Measurements from ENCODE around the gene SLF2. TPM values are rescaled to one million over a fixed set of nuclear protein-coding genes. Genes with fewer than 3 reads are reported as not detected.

Gene SLF2
- total and polyA plus RNA-seq, 4 donors: 34.1 to 64.2 (median 41.9) TPM

DNA sequence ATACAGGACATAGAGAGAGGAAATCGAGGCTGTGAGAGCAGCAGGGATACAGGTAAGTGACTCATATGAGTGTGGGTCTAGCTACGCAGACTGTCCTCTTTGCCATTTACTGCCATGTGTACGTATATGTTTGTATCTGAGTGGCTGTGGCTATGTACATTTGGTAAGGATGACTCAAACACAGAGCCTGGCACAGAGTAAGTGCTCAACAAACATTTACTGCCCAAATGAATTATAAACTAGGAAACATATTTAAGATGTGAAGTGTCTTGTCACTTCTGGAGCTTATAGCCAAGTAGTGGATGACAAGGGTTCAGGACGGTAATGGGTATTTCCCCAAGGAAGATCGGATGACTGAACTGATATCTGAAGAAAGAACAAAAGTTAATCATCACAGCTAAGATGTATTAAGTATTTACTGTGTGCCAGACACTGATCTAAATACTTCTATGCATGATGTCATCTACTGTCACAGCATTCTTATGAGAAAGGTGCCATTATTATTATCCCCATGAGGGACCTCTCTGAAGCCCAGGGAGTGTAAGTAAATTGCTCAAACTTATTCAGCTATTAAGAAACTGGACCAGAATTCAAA lies 68.5 kb downstream of the SLF2 start:
- 100% methylated on average over 2 of the region's 5 CpGs for WGBS (ENCODE audit: insufficient coverage)
- H3K27me3 ChIP-seq (ENCODE audit: control insufficient read depth, insufficient read depth, low read length): no peaks in the 10 kb centered on the region
- no peaks in the 10 kb centered on the region for H3K9me3 ChIP-seq (ENCODE audit: control insufficient read depth, insufficient read depth, low read length)
- peaks cover 4% of the 10 kb centered on the region for H3K4me1 ChIP-seq (ENCODE audit: control insufficient read depth, insufficient read depth, low read length)
- H3K27ac ChIP-seq (ENCODE audit: low read depth, low read length): no peak overlapping the region
- no peak overlapping the region for H3K4me3 ChIP-seq (ENCODE audit: low read depth, low read length)
- no peak for DNase-seq (ENCODE audit: low read depth in 4 of 6, low spot score in 6 of 6)
- H3K36me3 ChIP-seq (ENCODE audit: control insufficient read depth, insufficient read depth, low read length): peaks cover 79% of the 10 kb centered on the region

DNA sequence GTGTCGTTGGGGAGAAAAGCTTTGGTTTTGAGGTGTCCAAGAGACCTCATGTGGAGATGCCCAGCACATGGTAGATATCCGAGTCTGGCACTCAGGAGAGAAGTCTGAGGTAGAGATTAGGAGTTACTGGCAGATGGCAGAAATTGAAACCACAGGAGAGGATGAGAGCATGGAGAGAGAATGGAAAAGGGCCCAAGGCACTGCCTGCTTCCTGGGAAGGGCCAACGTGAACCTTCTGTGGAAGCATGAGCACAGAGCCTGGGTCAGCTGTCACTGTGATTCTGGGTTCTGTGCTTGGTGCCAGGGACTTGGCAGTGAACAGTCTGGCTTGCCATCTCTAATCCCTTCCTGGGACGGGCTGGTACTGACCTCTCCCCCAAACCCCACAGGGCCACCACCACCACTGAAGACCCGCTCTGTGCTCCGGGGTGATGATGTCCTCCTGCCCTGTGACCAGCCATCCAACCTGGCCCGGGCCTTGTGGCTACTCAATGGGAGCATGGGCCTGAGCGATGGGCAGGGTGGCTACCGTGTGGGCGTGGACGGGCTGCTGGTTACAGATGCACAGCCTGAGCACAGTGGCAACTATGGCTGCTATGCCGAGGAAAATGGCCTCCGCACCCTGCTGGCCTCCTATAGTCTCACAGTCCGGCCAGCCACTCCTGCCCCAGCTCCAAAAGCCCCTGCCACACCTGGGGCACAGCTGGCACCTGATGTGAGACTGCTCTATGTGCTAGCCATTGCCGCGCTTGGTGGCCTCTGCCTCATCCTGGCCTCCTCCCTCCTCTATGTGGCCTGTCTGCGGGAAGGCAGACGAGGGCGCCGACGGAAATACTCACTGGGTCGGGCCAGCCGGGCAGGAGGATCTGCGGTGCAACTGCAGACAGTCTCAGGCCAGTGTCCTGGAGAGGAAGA lies 70.4 kb downstream of the SLF2 start:
- no peak overlapping the region for H3K4me3 ChIP-seq (ENCODE audit: low read depth, low read length)
- H3K36me3 ChIP-seq (ENCODE audit: control insufficient read depth, insufficient read depth, low read length): peaks cover 78% of the 10 kb centered on the region
- no peaks in the 10 kb centered on the region for H3K9me3 ChIP-seq (ENCODE audit: control insufficient read depth, insufficient read depth, low read length)
- no peak overlapping the region for H3K27ac ChIP-seq (ENCODE audit: low read depth, low read length)
- 93% methylated on average over 14 of the region's 24 CpGs for WGBS (ENCODE audit: insufficient coverage)
- no peaks in the 10 kb centered on the region for H3K27me3 ChIP-seq (ENCODE audit: control insufficient read depth, insufficient read depth, low read length)
- no peak for DNase-seq (ENCODE audit: low read depth in 4 of 6, low spot score in 6 of 6)
- peaks cover 21% of the 10 kb centered on the region for H3K4me1 ChIP-seq (ENCODE audit: control insufficient read depth, insufficient read depth, low read length)

DNA sequence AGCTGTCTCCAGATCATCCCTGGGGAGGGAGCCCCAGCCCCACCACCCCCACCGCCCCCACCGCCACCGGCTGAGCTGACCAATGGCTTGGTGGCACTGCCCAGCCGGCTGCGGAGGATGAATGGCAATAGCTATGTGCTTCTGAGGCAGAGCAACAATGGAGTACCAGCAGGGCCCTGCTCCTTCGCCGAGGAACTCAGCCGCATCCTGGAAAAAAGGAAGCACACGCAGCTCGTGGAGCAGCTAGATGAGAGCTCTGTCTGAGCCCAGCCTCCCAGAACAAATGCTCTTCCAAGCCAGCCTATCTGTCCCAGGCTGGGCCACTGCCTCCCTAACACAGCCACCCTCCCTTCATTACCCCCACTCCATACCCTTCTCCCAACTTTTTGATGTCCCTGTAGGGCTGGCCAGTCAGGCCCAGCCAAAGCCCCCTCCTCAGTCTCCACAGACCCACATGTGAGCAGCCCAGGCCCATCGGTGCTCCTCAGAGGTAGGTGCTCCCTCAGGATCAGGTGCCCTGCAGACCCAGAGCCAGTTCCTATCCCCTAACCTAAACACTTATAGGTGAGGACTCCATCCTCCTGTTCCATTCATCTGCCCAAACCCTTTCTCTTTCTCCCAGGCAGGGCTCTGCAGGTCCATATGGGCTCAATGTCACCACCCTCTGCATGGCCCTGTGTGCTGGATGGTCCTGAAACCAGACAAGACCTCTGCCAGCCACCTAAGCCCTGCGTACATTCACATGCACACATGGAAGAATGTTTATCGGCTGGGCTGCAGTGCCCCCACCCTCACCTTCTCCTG lies 71.3 kb downstream of the SLF2 start:
- H3K36me3 ChIP-seq (ENCODE audit: control insufficient read depth, insufficient read depth, low read length): peaks cover 74% of the 10 kb centered on the region
- no peak overlapping the region for H3K4me3 ChIP-seq (ENCODE audit: low read depth, low read length)
- no peak for DNase-seq (ENCODE audit: low read depth in 4 of 6, low spot score in 6 of 6)

DNA sequence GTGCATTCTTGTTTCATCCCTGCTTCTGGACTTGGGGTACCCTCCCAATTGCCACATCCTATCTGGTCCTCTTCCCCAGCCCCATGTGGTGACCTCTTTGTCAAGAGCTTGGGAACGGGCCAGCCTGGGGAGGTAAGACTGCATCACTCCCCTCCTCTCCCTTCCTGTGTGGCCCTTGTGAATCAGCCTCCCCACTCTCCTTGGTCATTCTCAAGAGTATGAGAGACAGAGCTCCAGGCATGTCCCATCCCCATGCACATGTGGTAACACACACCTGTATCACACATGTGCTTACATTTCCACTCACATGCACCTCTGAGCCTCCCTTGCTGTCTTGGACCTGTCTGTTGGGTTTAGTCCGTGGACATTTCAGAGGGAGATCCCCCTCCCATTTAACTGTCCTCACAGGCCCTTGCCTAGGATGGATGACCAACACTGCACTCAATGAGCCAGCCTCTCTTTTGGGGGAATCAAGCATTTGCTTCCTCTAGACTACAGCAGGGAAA lies 72.0 kb downstream of the SLF2 start:
- H3K4me1 ChIP-seq (ENCODE audit: control insufficient read depth, insufficient read depth, low read length): peaks cover 30% of the 10 kb centered on the region
- H3K27ac ChIP-seq (ENCODE audit: low read depth, low read length): no peak overlapping the region
- no peaks in the 10 kb centered on the region for H3K27me3 ChIP-seq (ENCODE audit: control insufficient read depth, insufficient read depth, low read length)
- no peak overlapping the region for H3K4me3 ChIP-seq (ENCODE audit: low read depth, low read length)
- no peak for DNase-seq (ENCODE audit: low read depth in 4 of 6, low spot score in 6 of 6)
- 96% methylated on average over 2 of the region's 2 CpGs for WGBS (ENCODE audit: insufficient coverage)
- H3K9me3 ChIP-seq (ENCODE audit: control insufficient read depth, insufficient read depth, low read length): no peaks in the 10 kb centered on the region
- H3K36me3 ChIP-seq (ENCODE audit: control insufficient read depth, insufficient read depth, low read length): peaks cover 74% of the 10 kb centered on the region

More for the DNA sequence above, 71.3 kb downstream of the SLF2 start:
- Histone ChIP-seq H3K27ac (ENCODE audit: low read depth, low read length) (no peak overlapping the region), H3K4me1 (ENCODE audit: control insufficient read depth, insufficient read depth, low read length) (peaks cover 30% of the 10 kb centered on the region), H3K27me3 (ENCODE audit: control insufficient read depth, insufficient read depth, low read length) (no peaks in the 10 kb centered on the region), H3K9me3 (ENCODE audit: control insufficient read depth, insufficient read depth, low read length) (no peaks in the 10 kb centered on the region)
- WGBS (ENCODE audit: insufficient coverage): 83% methylated on average over 11 of the region's 13 CpGs

DNA sequence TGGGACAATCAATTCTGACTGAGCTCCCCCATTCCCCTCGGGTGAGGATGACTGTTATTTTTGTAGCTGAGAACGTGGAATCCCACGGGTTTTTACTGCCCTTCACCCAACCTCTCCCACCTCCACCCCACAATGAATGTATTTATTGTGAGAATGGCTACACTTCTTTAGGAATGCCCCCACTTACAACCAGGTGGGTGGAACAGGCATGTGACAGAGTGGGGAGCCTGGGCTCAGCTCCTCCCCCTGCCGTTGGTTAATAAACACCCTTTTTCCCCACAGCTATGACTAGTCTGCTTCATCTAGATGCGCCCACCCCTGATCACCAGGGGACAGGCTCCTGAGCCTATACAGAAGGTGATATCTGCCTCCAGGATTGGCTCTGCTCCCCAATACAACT lies 72.6 kb downstream of the SLF2 start:
- WGBS (ENCODE audit: insufficient coverage): 100% methylated on average over 1 of the region's 5 CpGs
- DNase-seq (ENCODE audit: low read depth in 4 of 6, low spot score in 6 of 6): no peak

DNA sequence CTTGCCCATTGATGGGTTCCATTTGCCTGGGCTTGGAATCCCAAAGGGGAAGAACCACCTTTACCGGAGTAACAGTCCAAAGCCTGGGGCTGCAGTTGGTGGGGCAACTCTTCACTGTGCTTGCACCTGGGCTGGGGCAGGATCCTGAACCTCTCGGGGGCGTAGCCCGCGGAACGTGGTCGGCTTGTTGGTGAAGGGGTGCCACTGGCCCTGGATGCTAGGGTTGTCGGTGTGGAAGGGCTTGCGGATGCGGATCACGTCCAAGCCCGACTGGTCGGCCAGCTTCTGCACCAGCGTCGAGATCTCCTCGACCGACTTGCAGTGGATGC lies 73.8 kb downstream of the SLF2 start:
- peaks cover 30% of the 10 kb centered on the region for H3K4me1 ChIP-seq (ENCODE audit: control insufficient read depth, insufficient read depth, low read length)
- peak overlapping the region; percentile 87 for H3K4me3 ChIP-seq (ENCODE audit: low read depth, low read length)
- 14% methylated on average over 17 of the region's 17 CpGs for WGBS (ENCODE audit: insufficient coverage)
- no peaks in the 10 kb centered on the region for H3K9me3 ChIP-seq (ENCODE audit: control insufficient read depth, insufficient read depth, low read length)
- peaks cover 72% of the 10 kb centered on the region for H3K36me3 ChIP-seq (ENCODE audit: control insufficient read depth, insufficient read depth, low read length)
- no peak for DNase-seq (ENCODE audit: low read depth in 4 of 6, low spot score in 6 of 6)
- H3K27me3 ChIP-seq (ENCODE audit: control insufficient read depth, insufficient read depth, low read length): no peaks in the 10 kb centered on the region
- H3K27ac ChIP-seq (ENCODE audit: low read depth, low read length): no peak overlapping the region

More for the DNA sequence above, 72.6 kb downstream of the SLF2 start:
- peaks cover 69% of the 10 kb centered on the region for H3K36me3 ChIP-seq (ENCODE audit: control insufficient read depth, insufficient read depth, low read length)
- no peaks in the 10 kb centered on the region for H3K27me3 ChIP-seq (ENCODE audit: control insufficient read depth, insufficient read depth, low read length)
- H3K27ac ChIP-seq (ENCODE audit: low read depth, low read length): no peak overlapping the region
- H3K4me1 ChIP-seq (ENCODE audit: control insufficient read depth, insufficient read depth, low read length): peaks cover 30% of the 10 kb centered on the region
- no peak overlapping the region for H3K4me3 ChIP-seq (ENCODE audit: low read depth, low read length)
- no peaks in the 10 kb centered on the region for H3K9me3 ChIP-seq (ENCODE audit: control insufficient read depth, insufficient read depth, low read length)

DNA sequence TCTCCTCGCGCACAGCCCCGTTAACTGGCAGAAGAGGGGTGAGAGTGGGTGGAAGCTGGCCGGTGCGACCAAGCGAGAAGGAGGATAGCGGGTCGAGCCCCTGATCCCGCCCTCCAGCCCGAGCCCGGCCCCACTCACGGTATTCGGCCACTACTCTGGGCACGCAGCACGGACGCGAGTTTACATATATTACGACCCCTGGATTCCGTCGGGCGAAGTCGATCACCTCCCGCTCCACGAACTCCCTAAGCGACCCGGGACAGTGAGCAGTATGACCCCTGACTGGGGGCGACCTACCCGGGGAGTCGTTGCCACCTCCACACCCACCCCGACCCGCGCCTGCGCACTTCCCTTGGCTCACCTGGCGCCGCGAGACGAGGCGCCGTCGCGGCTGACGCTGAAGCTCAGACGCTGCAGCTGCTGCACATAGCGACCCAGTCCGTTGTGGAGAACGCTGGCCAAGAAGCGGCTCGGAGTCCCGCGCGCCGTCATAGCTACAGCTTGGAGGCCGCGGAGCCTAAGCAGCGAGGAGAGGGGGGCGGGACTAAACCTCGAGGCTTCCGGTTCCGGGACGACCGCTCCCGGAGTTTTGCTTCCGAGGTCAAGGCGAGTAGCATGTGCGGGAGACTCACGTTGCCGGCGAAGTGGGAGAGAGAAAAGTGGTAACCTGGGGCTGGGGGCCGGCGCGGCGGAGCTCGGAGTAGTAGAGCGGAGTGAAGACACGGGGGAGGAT lies 74.4 kb downstream of the SLF2 start, which contains the start of the genes MRPL43 and TWNK:
Gene MRPL43 (minus strand): TSS at position 546 of the 733 bp plus-strand sequence. CDS start 54 bp downstream, at position 492.
Gene TWNK (plus strand): TSS at position 592 of the 733 bp plus-strand sequence. CDS start 668 bp downstream, outside the sequence.
- DNase-seq (ENCODE audit: low read depth in 4 of 6, low spot score in 6 of 6): peak in 3 of 6 donors; percentile 78 to 95 (median 95)
- H3K27me3 ChIP-seq (ENCODE audit: control insufficient read depth, insufficient read depth, low read length): no peaks in the 10 kb centered on the region
- peak within 1 kb of the TSS; percentile 60 for H3K27ac ChIP-seq (ENCODE audit: low read depth, low read length)
- WGBS (ENCODE audit: insufficient coverage): under 1% methylated on average over 75 of the region's 75 CpGs
- H3K36me3 ChIP-seq (ENCODE audit: control insufficient read depth, insufficient read depth, low read length): peaks cover 67% of the 10 kb centered on the region
- H3K9me3 ChIP-seq (ENCODE audit: control insufficient read depth, insufficient read depth, low read length): no peaks in the 10 kb centered on the region
- H3K4me1 ChIP-seq (ENCODE audit: control insufficient read depth, insufficient read depth, low read length): peaks cover 30% of the 10 kb centered on the region
- H3K4me3 ChIP-seq (ENCODE audit: low read depth, low read length): peak within 1 kb of the TSS; percentile 87

DNA sequence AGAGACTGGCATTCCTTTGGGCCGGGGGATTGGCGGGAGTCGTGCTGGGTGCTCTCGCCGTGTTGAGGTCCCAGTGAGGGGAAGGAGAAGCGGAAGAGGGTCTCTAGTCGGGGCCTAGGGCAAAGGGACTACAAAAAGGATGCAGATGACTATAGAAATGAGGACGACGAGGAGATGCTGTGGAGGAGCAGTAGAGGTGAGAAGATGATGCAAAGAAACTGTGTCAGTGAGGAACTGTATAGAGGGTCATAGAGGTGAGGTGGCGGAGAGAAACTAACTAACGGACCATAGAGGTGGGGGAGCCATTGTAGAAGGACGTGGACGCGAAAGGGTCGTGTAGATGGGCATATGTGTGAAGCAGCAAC lies 74.9 kb downstream of the SLF2 start:
- peaks cover 65% of the 10 kb centered on the region for H3K36me3 ChIP-seq (ENCODE audit: control insufficient read depth, insufficient read depth, low read length)

DNA sequence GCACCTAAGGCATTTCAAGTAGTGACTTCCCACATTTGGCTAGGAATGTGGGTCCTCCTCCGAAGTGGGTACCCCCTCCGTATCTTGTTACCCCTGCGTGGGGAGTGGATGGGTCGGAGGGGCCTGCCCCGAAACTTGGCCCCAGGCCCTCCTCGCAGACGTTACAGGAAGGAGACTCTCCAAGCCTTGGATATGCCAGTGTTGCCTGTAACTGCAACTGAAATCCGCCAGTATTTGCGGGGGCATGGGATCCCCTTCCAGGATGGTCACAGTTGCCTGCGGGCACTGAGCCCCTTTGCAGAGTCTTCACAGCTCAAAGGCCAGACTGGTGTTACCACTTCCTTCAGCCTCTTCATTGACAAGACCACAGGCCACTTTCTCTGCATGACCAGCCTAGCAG lies 75.4 kb downstream of the SLF2 start:
- Histone ChIP-seq H3K27me3 (ENCODE audit: control insufficient read depth, insufficient read depth, low read length) (no peaks in the 10 kb centered on the region), H3K4me3 (ENCODE audit: low read depth, low read length) (peak overlapping the region; percentile 87), H3K27ac (ENCODE audit: low read depth, low read length) (no peak overlapping the region), H3K4me1 (ENCODE audit: control insufficient read depth, insufficient read depth, low read length) (peaks cover 30% of the 10 kb centered on the region), H3K36me3 (ENCODE audit: control insufficient read depth, insufficient read depth, low read length) (peaks cover 66% of the 10 kb centered on the region), H3K9me3 (ENCODE audit: control insufficient read depth, insufficient read depth, low read length) (no peaks in the 10 kb centered on the region)
- no peak for DNase-seq (ENCODE audit: low read depth in 4 of 6, low spot score in 6 of 6)
- WGBS (ENCODE audit: insufficient coverage): 70% methylated on average over 10 of the region's 10 CpGs

More for the DNA sequence above, 74.9 kb downstream of the SLF2 start:
- H3K4me3 ChIP-seq (ENCODE audit: low read depth, low read length): peak overlapping the region; percentile 87
- H3K27ac ChIP-seq (ENCODE audit: low read depth, low read length): no peak overlapping the region
- no peaks in the 10 kb centered on the region for H3K27me3 ChIP-seq (ENCODE audit: control insufficient read depth, insufficient read depth, low read length)
- H3K9me3 ChIP-seq (ENCODE audit: control insufficient read depth, insufficient read depth, low read length): no peaks in the 10 kb centered on the region
- 2% methylated on average over 15 of the region's 15 CpGs for WGBS (ENCODE audit: insufficient coverage)
- H3K4me1 ChIP-seq (ENCODE audit: control insufficient read depth, insufficient read depth, low read length): peaks cover 30% of the 10 kb centered on the region
- no peak for DNase-seq (ENCODE audit: low read depth in 4 of 6, low spot score in 6 of 6)
